Stimulated activated CD8-positive, alpha-beta memory T cell treated with anti-CD3 and anti-CD28 coated beads, Interleukin-4, amount 100 ng/mL, for 4 hours (primary cell): ENCODE measurements around the gene TUBB2A.
"Not testable (repeated sequence)": the region's sequence is repeated elsewhere in the genome, so short reads cannot be mapped to it uniquely, and the experiment has no call there.

Source experiments
- DNase-seq, 2 donors: peaks; one replicate each; pipeline ENCODE4 v3.0.0-alpha.2; 2020; ENCODE audit warnings: low read depth in 2 of 2, low spot score in 1 of 2

TUBB2A gene

DNA sequence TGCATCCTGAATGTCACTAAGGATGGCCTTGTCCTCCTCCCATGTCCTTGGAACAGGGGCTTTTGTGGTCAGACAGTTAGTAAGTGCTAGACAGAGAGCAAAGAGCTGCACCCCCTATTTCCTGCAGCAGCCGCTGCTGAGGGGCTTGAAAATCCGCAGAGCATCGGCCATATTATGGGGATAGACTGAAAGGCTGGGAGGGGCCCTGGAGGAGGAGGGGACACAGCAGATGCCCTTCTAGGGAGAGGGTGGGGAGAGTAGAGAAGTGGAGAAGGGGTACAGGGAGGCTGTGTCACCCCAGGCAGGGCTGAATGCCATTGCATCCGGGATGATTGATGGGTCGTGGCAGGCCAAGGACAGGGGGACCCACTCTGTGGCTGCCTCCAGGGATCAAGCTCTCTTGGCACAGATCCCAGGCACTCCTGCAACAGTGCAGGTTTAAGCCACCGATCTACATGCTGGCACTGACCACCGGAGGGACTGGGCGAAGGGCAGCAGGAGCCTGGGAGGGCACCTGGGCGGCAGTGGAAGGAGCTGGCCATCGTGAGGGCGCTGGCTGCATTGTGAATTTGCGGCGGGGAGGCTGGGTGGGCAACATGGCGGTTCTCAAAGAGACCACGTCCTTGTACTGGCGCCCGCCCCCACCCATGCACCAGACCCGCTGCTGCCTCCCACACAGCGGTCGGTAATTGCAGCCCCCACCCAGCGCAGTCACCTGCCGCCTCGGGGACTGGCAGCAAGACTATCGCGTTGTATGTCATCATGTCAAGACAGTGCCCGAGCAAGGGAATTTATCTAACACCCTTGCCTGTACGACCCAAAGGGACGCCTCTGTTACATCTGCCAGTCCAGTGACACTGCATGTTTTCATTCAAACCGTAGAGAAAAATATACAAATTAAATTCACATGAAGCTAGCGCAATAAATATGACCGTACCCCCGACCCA, 887 bp downstream of the TUBB2A start:
- not testable (repeated sequence) for DNase-seq

- not testable (repeated sequence) for DNase-seq
Observed at GRCh38 chr6:3155416-3155815, 1.9 kb downstream of the TUBB2A start.

DNA sequence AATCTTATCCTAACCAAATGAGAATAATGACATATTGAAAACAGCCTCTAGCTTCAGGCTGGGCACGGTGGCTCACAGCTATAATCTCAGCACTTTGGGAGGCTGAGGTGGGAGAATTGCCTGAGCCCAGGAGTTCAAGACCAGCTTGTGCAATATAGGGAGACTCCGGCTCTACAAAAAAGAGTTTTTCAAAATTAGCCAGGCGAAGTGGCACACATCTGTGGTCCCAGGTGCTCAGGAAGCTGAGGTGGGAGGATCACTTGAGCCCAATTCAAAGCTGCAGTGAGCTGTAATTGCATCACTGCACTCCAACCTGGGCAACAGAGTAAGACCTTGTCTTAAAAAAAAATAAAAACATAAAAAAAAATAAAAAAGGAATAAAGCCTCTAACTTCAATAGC, 4.7 kb downstream of the TUBB2A start:
- no peak for DNase-seq

DNA sequence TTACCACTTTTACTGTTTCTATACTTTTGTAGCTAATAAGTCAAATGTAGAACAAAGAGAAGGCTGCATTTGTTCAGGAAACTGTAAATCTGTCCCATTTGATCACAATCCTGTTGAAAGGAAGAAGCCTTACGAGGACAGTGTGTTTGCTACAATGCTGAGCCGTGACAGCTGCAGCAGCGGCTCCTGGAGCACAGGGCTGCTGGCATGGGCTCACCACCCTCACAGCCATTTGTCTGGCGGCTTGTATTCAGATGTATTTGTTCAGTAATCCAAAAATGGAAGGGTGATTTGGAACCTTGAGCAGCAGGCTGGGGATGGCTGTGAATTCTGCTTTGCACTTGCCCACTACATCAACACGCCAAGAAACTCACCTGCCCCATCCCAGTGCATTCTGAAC, 5.7 kb downstream of the TUBB2A start:
- no peak for DNase-seq

GRCh38 chr6:3147914-3148757, 9.2 kb downstream of the TUBB2A start:
- no peak for DNase-seq

GRCh38 chr6:3144571-3144970, 12.8 kb downstream of the TUBB2A start:
- no peak for DNase-seq

DNA sequence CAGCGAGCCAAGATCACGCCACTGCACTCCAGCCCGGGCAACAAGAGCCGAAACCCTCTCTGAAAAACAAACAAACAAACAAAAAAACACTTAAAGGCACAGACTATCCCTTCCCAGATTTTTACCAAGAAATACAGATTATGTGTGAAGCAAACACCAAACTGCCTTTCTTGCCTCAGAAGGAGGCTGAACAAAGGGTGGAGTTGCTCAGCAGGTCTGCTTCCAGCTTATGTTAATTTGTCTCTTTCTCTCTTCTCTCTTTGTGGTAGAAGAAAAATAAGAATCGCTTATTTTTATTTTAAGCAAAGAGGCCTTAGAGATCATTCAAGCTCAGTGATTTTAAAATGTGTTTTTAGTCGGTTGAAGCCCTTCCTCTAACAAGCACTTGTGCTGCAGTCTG, 14.2 kb downstream of the TUBB2A start:
- DNase-seq, result no peak

- no peak for DNase-seq
Observed at GRCh38 chr6:3142536-3142935, 14.8 kb downstream of the TUBB2A start.

DNA sequence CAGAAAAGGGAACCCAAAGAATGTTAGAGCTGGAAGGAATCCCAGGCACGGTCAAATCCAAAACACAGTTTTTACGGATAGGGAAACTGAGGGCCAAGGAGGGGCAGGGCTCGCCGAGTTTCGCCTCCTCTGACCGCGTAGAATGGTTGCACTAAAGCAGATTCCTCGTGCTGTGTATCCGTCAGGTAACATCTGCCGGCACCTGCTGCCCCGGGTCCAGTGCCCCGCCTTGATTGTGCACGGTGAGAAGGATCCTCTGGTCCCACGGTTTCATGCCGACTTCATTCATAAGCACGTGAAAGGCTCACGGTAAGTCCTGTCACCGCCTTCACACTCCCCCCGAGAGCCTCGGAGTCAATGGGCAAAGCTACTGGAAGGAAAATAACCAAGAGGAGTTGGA, 17.1 kb downstream of the TUBB2A start:
- DNase-seq, result no peak

DNA sequence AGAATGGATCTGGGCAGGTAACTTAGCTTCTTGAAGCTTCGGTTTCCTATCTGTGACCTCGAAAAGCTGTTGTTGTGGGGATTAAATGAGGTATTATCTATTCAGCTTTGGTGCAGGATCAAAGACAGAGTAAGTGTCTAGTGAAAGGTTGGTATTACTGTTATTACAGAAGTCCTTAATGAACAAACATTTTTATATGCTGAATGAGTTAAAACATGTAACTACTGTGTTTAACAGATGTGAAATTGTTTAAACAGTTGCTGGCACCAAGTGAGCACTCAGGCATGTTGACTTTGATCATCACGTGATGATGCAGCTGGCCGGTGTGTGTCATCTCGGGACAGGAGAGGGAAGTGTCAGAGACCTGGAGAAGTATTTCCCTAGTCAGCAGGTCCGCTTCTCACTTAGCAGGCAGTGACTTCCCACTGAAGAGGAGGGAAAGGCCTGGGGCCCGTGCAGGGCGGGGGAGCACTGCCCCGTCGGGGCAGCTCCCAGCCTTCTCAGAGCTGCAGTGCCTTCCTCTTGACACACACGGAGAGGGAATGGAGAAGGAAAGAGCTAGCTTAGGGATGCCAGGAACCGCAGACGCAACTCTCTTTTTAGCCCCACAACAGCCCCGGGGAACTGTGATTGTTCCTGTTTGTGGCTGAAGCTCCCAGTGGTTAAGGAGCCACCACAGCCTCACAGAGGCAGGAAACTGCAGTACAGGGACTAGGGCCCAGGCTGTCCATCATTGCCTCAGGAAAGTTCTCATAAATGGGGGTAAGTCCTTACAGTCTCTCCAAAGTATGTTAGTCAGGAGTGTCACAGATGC, 18.0 kb downstream of the TUBB2A start:
- no peak for DNase-seq

- DNase-seq, result no peak
Observed at GRCh38 chr6:3138341-3138740, 19.0 kb downstream of the TUBB2A start.

GRCh38 chr6:3137873-3138272, 19.5 kb downstream of the TUBB2A start:
- DNase-seq, result not testable (repeated sequence)

GRCh38 chr6:3137057-3137777, 20.1 kb downstream of the TUBB2A start:
- no peak for DNase-seq

- DNase-seq, result no peak
Observed at GRCh38 chr6:3136292-3137011, 20.9 kb downstream of the TUBB2A start.

DNA sequence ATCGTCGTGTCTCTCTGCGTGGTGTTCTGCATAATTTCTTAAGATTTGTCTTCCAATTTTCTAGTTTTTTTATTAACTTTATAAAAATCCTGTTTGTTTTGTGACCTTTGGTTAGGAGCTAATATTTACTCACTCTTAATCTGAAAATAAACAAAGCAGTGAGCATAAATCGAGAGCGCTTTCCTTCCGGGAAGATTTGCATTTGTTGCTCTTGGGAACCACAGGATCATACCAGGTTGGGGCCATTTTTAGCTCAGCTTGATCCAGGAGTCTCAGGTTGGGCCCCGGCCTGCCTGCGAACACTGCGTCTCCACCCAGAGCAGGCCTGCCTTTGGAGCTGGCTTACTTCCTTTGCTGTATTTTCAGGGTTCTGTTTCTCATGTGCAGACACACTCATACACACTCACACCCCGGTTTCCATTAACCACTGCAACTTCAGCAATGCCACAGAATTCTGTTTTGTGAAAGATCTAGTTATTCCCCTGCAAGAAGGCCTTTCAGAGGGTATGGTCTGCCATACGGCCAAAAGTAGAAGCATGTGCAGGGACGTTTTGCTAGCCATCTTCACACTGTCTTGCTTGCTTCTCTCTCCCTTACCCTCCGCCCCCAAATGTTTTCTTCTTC, 21.6 kb downstream of the TUBB2A start:
- no peak for DNase-seq

DNA sequence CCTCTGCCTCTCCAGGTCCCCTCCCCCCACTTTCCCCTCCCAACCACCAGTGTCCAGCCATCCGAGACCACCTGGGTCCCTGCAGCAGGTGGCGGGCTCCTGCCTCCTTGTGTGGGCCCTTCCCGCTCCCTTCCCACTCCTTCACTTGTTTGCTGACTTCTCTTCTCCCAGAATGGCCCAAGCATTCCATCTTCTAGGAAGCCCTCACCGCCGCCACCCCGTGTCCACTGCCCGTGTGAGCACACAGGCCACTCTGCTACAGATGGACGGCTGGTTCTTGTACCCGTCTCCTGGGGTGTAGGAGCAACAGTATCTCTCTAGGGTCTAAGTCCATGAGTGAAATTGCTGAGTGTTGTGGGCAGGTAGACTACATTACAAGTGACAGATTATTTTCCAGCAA, 23.8 kb downstream of the TUBB2A start:
- no peak for DNase-seq

DNA sequence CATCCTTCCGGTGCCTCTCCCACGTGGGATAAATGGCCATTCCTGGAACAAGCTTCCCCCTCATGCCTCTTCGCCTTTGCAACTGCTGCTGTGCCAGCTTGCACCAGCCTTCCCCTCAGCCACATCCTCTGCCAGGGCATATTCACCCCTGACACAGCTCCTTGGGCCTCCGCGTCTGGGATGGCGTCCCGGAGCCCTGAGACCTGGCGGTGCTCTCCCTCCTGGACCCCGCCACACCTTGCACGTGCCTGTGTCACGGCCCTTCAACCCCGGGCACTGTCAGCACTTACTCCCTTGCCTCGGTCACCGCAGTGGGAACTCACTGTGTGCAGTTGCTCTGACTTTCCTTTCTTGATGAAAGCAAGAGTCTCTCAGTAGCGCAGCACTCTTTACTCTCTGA, 25.6 kb downstream of the TUBB2A start:
- DNase-seq, result no peak

GRCh38 chr6:3128356-3129108, 28.8 kb downstream of the TUBB2A start:
- no peak for DNase-seq

DNA sequence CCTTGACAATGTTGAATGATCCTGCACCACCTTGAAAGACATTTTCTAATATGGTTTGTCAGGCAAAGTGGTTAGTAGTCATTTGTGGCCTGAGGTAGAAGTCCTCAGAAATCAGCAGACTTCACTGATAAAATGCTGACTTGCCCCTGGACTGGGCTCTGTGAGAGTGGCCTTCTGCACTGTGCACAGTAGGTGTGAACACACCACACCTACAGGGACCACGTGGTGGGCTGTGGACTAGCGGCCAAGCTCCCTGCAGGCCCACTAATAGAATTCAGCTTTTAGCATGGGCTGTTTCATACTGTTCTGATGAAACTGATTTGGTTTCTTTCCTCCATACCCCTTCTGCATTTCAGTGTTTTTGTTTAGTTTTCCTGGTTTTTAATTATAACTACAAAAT, 31.5 kb downstream of the TUBB2A start:
- DNase-seq, result no peak
